G401.6 (cell line): Measurements from ENCODE around the gene ARHGEF38.

Source experiments
- FAIRE-seq: peaks from 2 replicates; lab custom pipeline; 2012; peaks lifted over from hg19 to GRCh38; lab: Jason Lieb, UNC

The ARHGEF38 gene, protein sequence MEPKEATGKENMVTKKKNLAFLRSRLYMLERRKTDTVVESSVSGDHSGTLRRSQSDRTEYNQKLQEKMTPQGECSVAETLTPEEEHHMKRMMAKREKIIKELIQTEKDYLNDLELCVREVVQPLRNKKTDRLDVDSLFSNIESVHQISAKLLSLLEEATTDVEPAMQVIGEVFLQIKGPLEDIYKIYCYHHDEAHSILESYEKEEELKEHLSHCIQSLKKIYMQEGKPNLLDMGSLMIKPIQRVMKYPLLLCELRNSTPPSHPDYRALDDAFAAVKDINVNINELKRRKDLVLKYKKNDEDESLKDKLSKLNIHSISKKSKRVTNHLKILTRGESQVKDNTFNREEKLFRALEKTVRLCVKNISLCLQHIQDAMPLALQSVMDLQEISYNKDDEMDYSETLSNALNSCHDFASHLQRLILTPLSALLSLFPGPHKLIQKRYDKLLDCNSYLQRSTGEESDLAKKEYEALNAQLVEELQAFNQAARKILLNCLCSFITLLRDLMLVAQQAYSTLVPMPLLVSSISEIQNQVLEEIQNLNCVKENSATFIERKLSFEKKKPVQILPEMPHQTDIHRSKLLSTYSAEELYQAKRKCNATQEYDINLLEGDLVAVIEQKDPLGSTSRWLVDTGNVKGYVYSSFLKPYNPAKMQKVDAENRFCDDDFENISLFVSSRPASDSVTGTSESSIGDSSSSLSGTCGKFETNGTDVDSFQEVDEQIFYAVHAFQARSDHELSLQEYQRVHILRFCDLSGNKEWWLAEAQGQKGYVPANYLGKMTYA

DNA sequence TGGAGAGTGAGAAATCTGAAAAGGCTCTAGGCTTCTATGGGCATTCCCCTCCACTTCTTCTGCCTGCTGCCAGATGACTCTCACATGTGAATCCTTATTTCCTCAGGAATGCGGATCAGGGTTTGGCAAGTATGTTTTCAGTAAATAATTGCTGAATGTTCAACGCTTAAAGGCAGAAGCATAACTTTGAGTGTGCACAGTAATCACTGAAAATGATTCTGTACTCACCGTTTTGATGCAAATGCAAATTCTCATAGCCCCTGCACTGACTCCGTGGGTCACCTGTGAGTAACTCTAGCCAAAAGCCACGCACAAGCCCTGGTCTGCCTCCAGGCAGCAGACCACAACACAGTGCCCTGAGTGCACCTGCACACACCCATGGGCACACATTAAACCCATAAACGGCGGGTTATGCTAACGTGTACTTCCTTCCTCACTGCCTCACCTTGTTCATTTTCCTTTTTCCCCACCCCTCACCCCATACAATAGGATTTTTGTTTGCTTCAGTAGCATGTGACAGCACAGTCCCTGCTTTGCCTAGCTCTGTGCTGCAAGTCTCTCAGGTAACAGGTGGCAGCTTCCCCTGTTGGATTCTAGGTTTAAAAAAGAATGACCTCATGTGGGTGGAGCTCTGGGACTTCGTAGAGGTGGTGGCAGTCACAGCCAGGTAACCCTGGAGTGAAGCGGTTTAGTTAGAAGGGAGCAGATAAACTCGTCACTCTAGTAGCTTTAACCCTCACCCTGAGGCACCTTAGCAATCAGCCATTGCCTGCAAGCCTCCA lies at the start of gene ARHGEF38:
Gene ARHGEF38 (plus strand): TSS at position 656 of the 782 bp plus-strand sequence. CDS start 146 bp downstream, outside the sequence.
- no peak for FAIRE-seq

GRCh38 chr4:105503484-105503883 lies 48.9 kb upstream of the ARHGEF38 start:
- FAIRE-seq, result no peak

DNA sequence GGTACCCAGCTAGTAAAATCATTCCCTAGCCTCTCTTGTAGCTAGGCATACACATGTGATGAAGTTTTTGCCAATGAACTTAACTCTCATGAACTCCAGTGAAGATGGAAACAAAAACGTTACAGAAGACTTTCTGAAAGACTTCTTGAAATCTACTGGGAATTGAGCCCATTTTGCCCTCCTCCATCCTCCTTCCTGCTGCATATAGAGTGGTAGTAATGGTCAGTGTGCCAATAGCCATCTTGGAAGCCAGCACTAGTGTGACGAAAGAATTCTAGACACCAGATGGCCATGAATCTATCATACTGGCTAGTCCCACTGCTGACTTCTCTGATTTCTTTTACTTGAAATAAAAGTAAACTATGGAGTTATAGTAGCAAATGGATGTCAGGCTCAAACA lies 47.7 kb upstream of the ARHGEF38 start:
- no peak for FAIRE-seq

DNA sequence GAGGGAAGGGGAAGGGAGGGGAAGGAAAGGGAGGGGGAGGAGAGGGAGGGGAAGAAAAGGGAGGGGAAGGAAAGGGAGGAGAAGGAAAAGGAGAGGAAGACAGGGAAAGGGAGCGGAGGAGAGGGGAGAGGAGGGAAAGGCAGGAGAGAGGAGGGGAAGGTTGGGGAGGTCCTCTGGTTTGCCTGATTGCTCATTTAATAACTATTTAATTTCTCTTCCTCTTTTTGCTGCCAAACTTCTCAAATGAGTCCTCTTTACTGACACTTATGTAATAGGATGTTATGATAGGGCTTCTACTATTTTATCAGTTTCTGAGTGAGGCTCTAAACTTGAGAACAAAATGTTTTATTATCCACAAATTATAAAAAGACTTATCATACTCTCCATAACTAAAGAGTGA lies 43.1 kb upstream of the ARHGEF38 start:
- no peak for FAIRE-seq

GRCh38 chr4:105509714-105510113 lies 42.7 kb upstream of the ARHGEF38 start:
- no peak for FAIRE-seq

DNA sequence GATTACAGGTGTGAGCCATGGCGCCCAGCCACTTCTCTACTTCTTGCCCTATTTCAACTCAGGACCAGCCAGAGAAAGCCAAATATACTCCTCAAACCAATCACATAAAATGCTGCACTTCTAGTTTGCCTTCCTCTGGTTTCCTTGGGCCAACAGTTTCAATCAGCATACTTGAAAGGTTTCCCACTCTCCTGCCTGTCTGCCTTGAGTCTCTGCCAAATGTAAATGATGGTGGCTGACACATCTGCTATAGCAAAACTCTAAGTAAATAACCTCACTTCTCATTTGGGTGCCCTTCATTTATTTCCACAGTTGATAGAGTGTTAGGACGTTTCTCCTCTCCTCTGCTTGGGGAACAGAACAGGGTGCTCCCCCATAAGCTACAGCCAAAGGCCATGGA lies 42.2 kb upstream of the ARHGEF38 start:
- no peak for FAIRE-seq

DNA sequence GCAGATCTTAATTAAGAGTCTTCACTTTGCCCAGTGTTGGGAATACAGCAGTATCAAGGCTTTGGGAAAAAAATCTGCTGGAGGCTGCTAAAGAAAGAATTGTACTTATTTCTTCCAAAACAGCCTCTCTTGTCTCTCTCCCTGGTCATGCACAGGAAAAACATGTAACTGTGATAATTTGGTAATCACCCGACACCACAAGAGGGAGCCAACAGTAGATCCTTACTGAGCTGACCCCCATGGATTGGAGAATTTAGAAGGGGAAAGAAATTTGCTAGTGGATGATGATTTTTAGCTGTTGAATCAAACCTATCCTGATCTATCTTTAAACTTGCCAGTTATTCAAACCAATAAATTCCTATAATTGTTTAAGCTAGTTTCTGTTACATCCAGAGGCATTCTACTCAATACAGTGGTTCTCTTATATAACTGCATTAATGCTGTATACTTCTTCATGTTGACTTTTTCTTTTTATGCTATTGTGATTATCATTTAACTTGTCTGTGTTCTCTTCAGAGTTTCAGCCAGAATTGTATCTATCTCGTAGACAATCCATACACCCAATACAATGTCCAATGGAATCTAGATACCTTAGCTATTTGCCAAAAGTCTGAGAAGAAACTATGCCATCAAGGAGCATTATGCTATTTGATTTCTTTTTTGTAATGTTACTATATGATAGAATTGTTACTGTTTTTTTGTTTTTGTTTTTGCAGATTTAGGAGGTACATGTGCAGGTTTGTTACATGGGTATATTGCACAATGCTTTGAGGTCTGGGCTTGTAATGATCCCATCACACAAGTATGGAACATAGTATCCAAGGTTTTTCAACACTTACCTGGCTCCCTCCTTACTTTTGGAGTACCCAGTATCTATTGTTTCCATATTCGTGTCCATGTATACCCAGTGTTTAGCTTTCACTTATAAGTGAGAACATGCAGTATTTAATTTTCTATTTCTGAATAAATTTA lies 31.3 kb upstream of the ARHGEF38 start:
- FAIRE-seq, result peak; percentile 91

- FAIRE-seq, result no peak
These were observed 25.8 kb upstream of the ARHGEF38 start for GRCh38 chr4:105526656-105527055.

DNA sequence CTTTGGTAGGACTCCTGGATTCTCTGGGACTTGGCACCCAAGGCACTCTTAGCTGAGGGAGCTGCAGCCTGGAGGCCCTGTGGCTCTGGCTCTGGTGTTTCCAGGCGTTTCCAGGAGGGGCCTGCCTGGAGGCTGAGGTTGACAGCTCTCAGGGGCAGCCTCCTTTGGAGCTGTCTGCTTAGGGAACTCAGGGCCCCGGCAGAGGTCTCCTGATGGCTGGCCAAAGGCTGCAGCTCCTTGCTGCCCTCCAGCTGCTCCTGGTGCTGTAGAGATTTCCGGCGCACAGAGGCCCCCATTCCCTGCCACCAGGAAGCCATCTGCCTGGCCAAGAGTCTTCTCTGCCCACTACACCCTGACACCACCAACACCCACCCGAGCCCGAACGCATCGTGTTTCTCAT lies 25.3 kb upstream of the ARHGEF38 start:
- no peak for FAIRE-seq

- FAIRE-seq, result no peak
These were observed 15.8 kb upstream of the ARHGEF38 start for GRCh38 chr4:105536601-105537000.

- no peak for FAIRE-seq
These were observed 11.0 kb upstream of the ARHGEF38 start for GRCh38 chr4:105541420-105541819.

DNA sequence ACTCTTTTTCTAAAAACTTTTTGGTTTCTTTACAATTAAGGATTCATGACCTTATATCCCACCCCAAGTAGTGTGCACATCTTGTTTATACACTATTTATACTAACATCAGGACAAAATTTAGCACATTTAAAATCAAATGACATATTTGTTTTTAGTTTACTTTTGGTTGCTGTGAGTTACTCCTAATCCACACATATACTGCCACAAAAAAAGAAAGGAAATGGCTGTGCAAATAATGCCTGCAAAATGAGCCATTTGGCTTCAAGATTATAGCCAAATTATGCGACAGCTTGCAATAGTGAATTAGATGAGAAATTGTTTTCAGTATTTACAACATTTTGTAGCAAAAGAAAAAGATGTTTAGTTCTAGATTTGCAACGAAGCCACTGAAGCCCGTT lies 10.4 kb upstream of the ARHGEF38 start:
- FAIRE-seq, result no peak

DNA sequence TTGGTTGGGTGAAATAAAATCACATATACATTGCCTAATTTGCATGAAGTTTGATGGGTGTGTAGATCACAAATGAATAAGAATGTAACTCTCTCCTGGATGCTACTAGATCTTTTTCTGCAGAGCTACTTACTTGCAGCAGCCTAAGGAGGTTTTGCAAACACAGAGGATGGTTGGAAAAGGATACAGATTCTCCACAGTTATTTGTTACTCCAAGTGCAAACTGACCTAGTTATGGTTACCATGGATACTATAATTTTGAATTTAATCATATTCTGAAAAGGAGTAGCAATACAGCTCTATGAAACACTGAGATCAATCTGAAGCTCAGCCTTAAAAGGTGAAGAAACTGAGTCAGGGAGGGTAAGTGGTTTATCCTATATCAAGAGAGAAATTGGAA lies 9.1 kb upstream of the ARHGEF38 start:
- no peak for FAIRE-seq

GRCh38 chr4:105543881-105544280 lies 8.5 kb upstream of the ARHGEF38 start:
- no peak for FAIRE-seq

DNA sequence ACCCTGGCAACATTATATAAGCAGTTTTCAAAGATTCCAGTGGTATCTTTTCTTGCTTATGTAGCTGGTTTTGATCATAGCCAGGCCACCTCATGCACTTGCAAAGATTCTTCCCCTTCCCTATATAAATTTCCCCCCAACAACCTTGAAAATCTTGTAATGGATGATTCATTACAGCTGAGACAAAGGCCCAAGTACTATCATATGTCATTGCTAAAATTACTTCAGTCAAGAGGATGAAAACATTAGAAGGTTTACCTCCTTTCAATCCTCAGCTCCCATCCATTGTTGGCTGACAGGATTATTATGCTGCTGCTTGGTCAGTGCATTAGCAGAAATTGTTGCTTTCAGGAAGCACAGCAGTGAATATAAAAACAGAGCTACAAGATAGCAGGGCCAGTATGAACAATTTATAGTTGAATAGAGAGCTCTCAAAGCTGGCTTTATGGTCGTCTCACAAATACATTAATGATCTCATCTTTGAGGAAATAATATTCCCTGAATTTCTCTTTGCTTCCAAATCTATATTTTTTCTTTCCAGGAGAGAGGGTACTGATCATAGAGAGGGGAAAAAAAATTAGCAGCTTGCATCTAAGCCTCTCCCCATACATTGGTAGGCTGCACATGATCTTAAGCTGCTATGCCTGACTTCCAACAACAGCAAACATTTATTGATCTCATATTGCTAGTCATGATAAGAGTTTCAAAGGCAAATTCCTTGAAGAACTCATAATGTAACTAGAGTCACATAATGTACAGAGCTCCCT lies 7.7 kb upstream of the ARHGEF38 start:
- no peak for FAIRE-seq

DNA sequence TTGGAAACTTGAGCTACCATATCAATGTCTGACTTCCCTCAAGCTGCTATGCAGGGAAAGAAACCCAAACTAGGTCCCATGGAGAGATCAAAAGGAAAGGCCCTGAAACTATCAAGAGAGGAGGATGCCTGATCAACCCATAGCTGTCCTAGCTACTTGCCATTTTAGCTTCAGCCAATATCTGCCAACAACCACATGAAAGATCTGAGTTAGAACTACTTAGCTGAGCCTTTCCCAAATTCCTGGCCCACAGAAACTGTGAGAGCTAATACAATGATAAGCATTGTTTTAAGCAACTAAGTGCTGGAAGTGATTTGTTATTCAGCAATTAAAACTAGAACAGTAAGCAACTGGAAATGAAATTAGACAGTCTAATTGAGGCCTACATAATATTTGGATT lies 6.3 kb upstream of the ARHGEF38 start:
- FAIRE-seq, result no peak

DNA sequence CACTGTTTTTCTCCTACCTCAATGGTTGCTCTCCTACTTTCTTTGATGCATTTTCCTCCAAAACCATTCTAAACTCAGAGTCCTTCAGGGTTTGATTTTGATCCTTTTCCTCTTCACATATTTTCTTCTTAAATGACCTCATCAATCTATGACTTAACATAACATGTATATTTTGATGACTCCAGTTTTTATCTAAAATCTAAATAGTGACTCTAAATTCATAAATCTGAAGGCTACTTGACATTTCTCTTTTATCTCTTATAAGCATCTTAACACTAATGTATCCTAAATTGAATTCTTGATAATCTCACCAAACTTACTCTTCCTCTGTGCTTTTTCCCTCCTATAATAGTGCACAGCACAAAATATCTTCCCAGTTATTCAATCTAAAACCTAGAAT lies 4.7 kb upstream of the ARHGEF38 start:
- no peak for FAIRE-seq

DNA sequence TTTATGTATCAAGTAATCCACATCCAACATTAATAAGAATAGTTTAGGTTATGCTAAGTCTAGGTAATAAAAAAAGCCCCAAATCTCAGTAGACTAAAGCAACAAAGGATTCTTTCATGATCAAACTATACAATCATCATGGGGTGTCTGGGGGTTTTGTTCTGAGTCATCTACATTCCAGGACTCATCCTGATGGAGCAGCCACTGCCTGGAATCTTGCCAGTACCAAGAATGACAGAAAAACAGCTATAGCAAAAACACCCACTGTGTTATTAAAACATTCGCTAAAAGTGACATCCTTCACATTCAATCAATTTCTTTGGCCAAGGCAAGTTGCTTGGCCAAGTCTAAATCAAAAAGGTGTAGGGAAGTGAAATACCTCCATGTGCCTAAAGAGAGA lies 3.9 kb upstream of the ARHGEF38 start:
- FAIRE-seq, result no peak

- no peak for FAIRE-seq
These were observed 1.8 kb upstream of the ARHGEF38 start for GRCh38 chr4:105550641-105551040.

DNA sequence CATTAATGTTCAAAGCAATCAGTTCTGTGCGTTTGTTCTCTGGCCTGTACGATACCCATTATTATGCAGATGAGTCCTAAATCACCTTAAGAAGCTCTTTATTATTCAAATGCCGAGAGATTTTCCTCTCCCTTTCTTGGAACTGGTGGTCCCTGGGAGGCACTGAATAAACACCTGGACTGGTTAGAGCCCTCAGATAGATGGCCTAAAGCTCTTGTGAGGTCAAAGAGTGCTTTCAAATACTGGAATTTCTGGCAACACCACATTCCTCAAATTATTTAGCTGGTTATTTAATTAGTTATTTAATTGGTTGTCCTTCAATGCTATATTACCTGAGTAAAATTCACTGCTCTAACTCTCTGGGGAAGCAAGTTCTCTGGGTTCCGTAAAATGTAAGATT lies 3.0 kb downstream of the ARHGEF38 start:
- FAIRE-seq, result no peak

- no peak for FAIRE-seq
These were observed 3.8 kb downstream of the ARHGEF38 start for GRCh38 chr4:105556206-105556605.
